Astrocyte of the spinal cord (primary cell): ENCODE measurements around the gene SHISAL1.
A peak's percentile ranks its signal among the peaks of the same experiment; 100 is the strongest.

ENCODE experiments used
- DNase-seq: peaks from one replicate; pipeline ENCODE4 v3.0.0; 2011; ENCODE audit warnings: low read depth, low spot score
- H3K4me3 ChIP-seq: 2 replicates; pipeline ENCODE4 v1.5.1; 2011; ENCODE audit warnings: low read depth, mild to moderate bottlenecking, low read length, moderate library complexity
- in situ Hi-C: cut with HindIII; loops from 2 replicates; pipeline ENCODE4 v1.10.0; 2017; ENCODE audit warnings: low sequenced_read_pairs
- TF ChIP-seq, protein P1 (sequence below): IDR thresholded peaks from 2 replicates; pipeline ENCODE4 v1.5.1; 2012; ENCODE audit warnings: low read depth, mild to moderate bottlenecking, low read length, inconsistent platforms

The SHISAL1 gene

GRCh38 chr22:44203203-44203602, 109.5 kb downstream of the SHISAL1 start:
- TF ChIP-seq, protein P1, sequence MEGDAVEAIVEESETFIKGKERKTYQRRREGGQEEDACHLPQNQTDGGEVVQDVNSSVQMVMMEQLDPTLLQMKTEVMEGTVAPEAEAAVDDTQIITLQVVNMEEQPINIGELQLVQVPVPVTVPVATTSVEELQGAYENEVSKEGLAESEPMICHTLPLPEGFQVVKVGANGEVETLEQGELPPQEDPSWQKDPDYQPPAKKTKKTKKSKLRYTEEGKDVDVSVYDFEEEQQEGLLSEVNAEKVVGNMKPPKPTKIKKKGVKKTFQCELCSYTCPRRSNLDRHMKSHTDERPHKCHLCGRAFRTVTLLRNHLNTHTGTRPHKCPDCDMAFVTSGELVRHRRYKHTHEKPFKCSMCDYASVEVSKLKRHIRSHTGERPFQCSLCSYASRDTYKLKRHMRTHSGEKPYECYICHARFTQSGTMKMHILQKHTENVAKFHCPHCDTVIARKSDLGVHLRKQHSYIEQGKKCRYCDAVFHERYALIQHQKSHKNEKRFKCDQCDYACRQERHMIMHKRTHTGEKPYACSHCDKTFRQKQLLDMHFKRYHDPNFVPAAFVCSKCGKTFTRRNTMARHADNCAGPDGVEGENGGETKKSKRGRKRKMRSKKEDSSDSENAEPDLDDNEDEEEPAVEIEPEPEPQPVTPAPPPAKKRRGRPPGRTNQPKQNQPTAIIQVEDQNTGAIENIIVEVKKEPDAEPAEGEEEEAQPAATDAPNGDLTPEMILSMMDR = no peak
- no peak overlapping the region for H3K4me3 ChIP-seq
- DNase-seq = no peak
- in situ Hi-C loops = no loop called here

DNA sequence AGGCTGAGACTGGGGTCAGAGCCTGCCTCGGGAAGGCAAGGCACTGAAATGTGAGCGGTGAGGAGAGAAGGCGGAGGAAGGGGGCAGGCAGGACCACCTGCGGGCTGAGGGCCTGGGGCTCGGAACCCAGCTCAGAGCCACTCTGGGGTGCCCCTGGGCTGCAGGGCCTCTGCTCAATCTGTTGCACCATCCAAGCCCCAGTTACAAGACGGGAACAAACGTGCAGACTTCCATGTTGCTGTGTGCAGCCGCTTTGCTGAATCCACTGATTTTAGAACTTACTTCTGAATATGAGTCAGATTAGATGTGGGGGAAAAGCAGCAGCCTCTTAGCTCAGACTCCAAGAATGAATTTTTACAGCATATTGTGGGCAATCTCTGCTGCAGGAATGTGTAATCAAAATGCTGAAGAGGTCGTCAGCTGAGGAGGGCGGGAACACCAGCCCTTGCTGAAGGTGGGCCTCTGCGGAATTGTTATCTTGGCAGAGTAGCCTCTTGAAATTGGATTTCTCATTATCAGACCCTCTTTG, 110.4 kb downstream of the SHISAL1 start:
- DNase-seq = peak; percentile 44
- H3K4me3 ChIP-seq = no peak overlapping the region
- in situ Hi-C loops = no loop called here
- TF ChIP-seq, protein P1 = no peak

- in situ Hi-C loops = no loop called here
- TF ChIP-seq, protein P1 = no peak
- H3K4me3 ChIP-seq = no peak overlapping the region
- DNase-seq = no peak
Observed at GRCh38 chr22:44201665-44202064, 111.1 kb downstream of the SHISAL1 start.

DNA sequence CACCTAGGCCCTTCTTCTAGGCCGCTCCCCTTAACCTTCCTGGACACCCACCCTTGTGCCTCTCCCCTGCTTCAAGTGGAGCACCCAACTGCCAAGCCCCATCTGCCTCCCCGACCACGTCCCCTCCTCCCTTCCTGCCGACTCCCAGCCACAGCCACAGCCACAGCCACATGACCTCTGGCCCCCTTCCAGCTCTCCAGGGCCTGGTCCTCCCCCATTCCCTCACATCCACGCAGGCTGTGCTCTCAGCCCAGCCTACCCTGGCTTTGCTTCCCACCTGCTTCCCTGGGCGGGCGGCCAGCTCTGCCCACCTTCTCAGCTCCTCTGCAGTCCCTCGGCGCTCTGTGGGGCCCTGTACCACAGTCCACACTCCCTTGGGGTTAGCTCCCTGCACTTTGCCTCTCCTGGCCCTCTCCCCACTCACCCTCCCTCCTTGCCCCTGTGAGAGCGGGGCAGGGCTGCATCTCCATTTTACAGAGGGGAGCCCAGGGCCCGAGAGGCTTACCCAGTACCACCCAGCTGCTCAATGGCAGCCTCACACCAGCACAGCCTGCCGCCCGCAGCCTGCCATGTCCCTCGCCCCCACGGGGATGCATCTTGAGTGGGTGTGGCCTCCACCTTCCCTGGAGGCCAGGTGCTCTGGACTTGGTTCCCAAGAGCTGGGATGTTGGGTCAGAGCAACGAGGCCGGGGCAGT, 111.7 kb downstream of the SHISAL1 start:
- no peak for DNase-seq
- TF ChIP-seq, protein P1 = no peak
- in situ Hi-C loops = no loop called here
- H3K4me3 ChIP-seq = no peak overlapping the region

- no peak overlapping the region for H3K4me3 ChIP-seq
- TF ChIP-seq, protein P1 = no peak
- DNase-seq = no peak
- in situ Hi-C loops = no loop called here
Observed at GRCh38 chr22:44200451-44200850, 112.3 kb downstream of the SHISAL1 start.

DNA sequence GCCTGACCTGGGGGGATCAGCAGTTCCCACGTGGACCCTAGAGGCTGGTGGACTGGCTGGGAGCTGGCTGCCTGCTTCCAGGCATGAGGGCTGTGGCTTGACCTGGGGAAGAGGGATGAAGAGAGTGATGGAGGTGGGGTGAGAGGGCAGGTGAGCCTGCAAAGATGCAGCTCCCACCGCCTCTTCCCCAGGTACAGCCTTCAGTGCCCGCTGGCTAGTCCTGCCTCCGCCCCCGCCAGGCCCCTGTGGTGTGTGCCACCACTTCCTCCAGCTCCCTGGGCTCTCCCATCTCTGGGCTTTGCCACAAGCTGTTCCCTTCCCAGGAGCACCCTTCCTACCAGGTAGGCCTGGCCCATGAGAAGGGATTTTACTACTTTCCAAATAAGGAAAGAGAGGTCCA, 112.9 kb downstream of the SHISAL1 start:
- TF ChIP-seq, protein P1 = no peak
- H3K4me3 ChIP-seq = no peak overlapping the region
- DNase-seq = no peak
- in situ Hi-C loops = no loop called here

- no peak overlapping the region for H3K4me3 ChIP-seq
- TF ChIP-seq, protein P1 = no peak
- in situ Hi-C loops = no loop called here
- DNase-seq = no peak
Observed at GRCh38 chr22:44199164-44199563, 113.6 kb downstream of the SHISAL1 start.
